Activated naive CD4-positive, alpha-beta T cell treated with anti-CD3 and anti-CD28 coated beads, Interleukin-2, amount 50 U/mL, for 16 hours (primary cell): ENCODE results near the gene CXCL5.
"Not testable (repeated sequence)": the region's sequence is repeated elsewhere in the genome, so short reads cannot be mapped to it uniquely, and the experiment has no call there.

ENCODE experiments used
- DNase-seq: peaks from one replicate; pipeline ENCODE4 v3.0.0-alpha.2; 2020

Gene CXCL5

DNA sequence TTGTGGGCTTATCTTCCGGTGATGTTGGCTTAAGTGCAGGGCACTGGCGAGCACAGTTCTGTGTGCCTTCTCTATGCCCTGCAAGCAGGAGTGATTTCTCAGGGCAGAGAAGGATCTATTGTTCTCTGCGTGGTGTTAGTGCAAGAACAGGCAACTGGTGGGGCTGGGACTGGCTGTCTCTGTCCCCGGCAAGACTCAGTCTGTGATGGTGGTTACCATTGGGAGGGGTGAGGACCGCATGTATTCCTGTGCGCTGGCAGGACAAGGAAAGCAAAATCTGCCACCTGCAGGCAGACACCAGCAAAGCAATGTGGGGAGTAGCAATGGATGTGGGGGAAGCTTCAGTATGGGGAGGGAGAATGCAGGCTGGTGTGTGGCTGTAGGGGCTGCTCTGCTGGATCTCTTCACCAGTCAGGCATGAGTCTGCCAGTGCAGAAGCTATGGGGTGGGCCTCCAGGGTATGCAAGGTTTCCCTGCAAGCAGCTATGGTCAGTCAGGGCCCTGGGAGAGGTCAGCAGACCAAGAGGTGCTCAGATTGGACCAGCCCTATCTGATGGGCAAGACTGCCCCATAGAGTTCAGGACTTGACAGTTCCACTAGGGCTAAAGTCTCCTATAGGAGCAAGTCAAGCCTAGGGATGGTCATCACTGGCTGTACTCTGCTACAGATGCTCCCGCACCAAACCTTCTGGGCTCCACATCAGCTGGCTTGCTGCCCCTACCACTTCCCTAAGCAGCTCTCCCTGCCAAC lies 33.4 kb downstream of the CXCL5 start:
- DNase-seq: no peak

DNA sequence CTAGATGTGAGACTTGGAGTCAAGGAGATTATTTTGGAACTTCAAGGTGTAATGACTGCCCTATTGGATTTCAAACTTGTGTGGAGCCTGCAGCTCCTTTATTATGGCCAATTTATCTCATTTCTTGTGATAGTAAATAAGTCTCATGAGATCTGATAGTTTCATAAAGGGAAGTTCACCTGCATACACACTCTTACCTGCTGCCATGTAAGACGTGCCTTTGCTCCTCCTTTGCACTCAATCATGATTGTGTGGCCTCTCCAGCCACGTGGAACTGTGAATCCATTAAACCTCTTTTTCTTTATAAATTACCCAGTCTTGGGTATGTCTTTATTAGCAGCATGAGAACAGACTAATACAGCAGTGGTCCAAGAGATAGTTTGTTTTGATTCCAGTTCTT lies 35.8 kb downstream of the CXCL5 start:
- DNase-seq: no peak

DNA sequence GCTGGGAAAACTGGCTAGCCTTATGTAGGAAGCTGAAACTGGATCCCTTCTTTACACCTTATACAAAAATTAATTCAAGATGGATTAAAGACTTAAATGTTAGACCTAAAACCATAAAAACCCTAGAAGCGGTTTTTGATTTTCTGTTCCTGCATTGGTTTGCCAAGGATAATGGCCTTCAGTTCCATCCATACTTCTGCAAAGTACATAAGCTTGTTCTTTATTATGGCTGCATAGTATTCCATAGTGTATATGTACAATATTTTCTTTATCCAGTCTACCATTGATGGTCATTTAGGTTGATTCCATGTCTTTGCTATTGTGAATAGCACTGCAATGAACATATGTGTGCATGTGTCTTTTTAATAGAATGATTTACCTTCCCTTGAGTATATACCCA lies 39.4 kb downstream of the CXCL5 start:
- DNase-seq: not testable (repeated sequence)

DNA sequence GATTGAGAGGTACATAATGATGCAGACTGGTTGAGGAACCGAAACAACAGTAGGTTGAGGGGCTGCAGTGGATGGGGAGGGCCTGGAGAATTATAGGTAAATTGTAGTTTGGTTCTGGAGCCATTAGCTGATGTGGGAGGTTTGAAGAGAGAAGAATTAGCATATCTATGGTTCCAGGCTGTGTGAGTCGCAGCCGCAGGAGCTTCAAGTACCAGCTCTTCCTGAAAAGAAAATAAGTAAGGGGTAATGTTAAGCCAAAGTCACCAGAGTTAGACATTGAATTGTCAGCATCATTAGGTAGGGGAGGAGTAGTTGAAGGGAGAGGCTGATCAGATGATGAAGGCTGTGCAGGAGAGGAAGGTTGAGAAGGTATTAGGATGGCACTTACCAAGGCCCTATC lies 46.1 kb downstream of the CXCL5 start:
- DNase-seq: no peak

DNA sequence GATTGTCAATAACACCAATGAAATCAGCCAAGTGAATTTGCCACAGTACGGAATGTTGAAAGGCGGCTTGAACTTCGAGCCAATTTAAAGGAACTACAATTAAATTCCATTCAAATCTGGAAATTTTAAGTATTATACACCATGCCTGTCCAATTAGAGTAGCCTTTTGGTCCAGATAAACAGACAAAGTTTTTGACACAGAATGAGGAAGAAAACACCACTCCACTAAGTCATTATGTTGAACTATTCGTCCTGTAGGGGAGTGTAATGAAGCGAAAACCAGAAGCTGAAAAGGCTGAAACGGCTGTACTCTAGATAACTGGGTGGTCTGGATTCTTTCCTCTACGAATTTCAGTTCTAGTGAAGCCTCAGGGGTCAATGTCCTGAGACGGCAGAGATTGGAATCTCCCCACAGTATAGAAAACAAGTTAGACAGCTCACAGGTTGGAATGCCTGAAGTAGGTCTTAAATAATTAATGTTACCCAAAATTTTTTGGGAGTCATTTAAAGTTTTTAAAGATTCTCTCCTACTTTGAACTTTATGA lies 48.0 kb downstream of the CXCL5 start:
- not testable (repeated sequence) for DNase-seq

DNA sequence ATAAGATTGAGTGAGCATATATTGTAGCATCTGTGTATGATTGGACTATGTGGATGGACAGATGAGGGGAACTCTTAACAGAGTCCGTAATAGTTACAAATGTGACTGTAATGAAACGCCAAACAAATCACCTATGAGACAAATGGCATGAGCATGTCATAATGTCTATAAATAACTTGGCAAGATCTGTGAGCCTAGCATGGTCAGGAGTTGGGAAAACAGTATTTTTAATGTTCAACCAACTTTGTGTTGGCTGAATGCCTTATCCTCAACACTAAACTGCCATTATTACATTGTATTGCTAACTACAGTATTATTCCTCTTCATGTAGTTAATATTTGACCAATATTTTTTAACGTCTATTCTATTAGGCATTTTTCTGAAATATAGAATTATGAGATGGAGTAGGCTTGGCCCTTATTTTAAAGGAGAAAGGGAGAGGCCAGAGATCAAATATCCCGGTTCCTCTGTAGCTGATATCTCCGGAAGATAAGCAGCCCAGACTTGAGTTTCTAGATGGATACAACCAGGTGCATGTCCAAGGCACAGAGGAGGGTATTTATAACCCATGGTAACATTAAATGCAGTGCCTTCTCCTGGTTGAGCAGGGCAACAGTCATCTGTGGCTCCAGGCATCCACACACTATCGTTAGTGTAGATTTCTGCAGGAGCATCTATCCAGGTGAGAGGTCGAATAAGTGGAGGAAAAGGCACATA lies 49.3 kb downstream of the CXCL5 start:
- no peak for DNase-seq

DNA sequence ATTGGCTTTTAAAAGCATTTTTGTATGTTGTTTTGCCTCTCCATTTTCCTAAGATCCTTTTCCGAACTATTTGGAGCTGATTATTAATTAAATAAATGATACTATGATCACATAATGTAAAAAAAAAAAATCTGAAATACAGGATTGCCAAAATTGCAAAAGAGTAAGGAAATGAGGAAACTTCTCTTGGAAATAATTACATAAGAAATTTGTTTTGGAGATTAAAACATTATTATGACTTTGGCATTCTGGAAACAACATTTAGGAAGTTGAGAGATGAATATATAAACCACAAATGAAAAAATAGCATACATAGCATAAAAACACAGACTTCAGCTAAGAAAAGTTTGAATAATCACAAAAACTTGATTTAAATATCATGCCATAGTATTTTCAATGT lies 50.2 kb downstream of the CXCL5 start:
- DNase-seq: no peak

DNA sequence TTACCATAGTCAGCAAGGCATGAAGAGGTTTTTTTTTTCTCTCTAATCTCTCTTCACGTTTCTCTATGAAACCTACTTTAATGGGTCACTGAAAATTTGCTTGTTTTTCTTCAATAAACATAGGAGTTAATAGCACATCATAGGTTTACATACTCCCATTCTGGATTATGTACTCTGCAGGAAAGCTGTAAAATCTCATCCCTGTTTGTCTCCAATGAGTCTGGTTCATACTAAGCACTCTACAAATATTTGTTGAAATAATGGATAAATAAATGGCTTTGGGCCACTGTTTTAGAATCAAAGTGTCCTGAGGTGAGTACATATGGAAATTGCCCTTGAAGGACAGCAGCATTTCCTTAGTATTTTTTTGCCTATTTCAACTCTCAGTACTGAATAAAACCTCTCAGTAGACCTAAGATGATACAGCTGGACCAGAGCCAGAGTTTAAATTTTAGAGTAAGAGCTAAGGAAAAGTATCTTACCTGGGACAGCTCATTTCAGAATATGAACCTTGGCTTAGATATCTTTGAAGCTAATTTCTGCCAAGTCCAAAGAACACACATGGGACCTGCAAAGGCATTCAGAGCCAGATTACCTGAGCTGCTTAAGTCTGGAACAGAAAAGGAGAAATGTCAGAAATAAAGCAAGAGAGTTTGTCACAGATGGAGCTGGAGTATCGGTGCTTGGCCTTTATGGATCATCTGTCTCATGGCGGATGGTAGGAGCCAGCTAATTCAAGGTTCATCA lies 51.1 kb downstream of the CXCL5 start:
- no peak for DNase-seq

DNA sequence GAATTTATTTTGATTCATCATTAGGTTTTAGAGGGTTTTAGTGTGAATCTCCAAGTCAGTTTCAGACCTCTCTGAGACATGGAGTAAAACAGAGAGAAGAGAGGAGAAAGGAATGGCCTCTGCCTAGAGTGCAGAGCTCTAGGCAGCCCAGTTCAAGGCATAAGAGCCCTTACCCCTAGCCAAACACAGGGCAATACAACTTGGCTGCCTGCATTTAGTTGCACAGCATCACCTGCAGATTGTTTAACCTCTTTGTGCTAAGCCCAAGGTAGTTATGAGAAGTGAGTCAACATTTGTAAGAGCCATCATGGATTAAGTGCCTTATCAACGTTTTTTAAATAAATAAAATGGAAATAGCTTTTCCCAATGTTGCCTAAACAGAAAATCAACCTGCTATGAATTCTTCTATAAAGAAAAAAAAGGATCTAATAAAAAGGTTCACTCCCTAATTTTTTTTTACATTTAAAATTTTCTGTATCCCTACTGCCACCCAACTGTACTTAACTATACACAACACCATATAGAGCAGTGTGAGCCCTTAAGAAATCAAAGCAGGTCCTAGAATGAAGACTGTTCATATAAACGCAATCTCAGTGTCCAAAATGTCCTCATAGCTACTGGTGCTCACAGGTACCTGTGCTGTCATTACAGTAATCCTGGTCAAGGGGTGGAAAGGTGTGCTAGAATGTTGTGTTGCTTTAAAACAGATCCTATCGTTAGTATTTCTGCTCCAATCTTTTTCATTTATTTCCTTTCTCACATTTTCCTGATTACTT lies 52.6 kb downstream of the CXCL5 start:
- no peak for DNase-seq
